NCI-H1694 (cell line): Measurements from ENCODE around the gene BORCS8.

Source experiments
- DNase-seq: peaks from one replicate; lab custom pipeline; 2025; lab: John Stamatoyannopoulos, UW

The BORCS8 gene

DNA sequence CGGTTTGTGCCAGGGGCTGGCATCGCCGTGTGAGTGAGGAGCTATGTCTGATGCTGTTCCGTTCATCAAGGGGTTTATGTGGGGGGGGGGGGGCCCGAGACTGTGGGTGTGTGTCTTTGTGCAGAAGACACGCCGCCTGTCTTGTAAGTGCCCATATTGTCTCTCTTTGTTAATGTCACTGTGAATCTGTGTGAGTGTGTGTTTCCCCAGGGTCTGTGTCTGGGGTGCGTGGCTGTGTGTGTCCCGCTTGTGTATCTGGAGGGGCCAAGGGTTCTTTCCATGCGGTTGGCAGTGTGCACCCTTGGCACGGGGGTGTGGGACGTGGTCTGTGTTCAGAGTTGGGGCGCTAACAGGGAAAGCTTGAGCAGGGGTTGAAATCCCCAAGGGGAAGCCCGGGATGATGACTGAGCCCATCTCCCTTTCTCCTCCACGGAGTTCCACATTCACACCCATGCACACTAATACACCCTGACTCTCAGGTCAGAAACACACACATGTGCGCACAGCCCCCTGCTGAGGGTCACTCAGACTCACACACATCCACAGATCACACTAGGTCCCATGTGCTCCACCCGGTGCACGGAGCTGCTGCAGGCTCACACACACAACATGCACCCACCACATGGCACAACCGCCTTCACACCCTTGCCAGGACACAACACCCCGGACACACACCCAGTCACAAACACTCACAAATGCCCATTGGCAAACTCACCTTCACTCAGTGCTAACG lies 21.6 kb upstream of the BORCS8 start:
- no peak for DNase-seq

- no peak for DNase-seq
Measured at GRCh38 chr19:19212916-19213315, 21.0 kb upstream of the BORCS8 start.

GRCh38 chr19:19211499-19212420 lies 19.8 kb upstream of the BORCS8 start, which contains the start of gene NCAN:
Gene NCAN, plus strand, starts transcription at chr19:19211958. Its CDS starts 4,996 bp downstream, at chr19:19216954.
- peak; percentile 49 for DNase-seq

DNA sequence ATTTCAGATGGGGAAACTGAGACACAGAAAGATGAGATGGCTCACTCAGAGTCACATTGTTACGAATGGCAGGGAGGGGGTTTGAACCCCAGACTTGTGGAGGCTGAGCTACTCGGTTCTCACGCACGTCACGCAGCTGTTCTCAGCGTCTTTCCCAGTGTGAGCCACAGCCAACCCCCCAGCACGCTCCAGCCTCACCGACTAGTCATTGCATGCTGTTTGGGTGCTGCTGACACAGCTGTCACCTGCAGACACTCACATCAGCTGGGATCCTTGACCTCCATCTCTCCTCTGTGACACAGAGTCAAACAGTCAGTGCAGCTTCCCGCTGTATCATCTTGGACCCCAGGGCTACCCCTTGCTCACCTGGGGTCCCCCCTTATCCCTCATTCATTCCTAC lies 17.4 kb upstream of the BORCS8 start:
- DNase-seq: peak; percentile 19

GRCh38 chr19:19207637-19208572 lies 16.0 kb upstream of the BORCS8 start:
- DNase-seq: no peak

DNA sequence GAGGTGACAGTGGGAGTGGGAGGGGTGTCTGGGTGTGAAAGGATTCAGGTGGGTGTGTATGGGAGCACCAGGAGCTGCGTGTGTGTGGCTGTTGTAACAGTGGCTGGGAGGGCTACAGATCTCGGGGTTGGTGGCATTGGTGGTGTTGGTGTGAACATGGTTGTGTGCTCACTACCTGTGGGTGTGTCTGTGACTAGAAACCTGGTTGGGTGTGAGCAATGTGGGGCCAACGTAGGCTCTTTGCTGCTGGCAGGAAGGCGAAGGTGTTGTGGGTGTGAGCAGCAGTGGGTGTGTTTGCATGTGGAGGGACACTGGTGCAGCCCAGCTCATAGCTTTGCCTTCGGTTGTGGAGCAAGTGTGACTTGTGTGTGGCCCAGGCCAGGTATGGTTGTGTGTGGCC lies 15.0 kb upstream of the BORCS8 start:
- no peak for DNase-seq

DNA sequence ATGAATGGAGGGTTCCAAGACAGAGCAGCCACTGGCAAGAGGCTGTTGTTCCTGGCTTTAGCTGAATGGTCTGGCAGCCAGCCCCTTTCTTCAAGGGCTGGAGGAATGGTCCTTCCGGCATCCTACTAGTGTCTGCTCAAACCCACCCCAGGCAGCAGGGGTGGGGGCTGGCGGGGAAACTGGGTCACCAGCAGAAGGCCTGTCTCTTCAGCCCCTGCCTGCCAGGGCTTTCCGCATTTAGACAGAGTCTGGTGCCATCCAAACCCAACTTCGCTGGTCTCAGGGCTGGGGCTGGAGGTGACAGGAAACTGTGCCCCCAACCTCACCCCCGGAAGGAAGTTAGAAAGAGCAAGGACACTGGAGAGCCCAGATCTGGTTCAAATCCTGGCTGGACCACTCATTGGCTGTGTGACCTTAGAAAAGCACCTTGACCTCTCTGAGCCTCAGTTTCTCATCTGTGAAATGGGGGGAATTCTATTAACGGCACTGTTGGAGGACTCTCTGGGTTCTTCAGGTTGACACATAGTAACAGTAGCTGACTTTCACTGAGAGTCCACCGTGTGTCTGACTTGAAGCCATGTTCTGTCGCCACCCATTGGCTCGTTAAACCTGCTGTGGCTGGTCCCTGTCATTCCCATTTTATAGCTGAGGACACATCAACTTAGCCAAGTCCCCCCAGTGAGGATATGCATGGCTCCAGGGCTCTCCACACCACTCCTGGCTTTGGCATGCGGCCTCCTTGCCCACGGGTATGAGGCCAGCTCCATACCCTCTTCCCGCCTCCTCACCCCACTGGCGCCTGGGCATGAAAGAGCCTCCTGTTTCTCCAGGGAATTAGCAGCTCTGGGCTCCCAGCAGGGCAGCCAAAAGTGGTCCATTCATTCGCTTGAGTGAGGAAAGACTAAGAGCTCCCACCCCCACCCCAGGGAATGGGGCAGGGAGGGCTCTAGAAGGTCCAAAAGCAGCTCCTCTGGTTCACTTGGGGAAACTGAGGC lies 13.8 kb upstream of the BORCS8 start:
- no peak for DNase-seq

- no peak for DNase-seq
Measured at GRCh38 chr19:19204181-19204580, 12.2 kb upstream of the BORCS8 start.

- DNase-seq: peak; percentile 95
Measured at GRCh38 chr19:19203012-19203856, 11.3 kb upstream of the BORCS8 start, which contains the start of gene NR2C2AP. Gene NR2C2AP, minus strand, starts transcription at chr19:19203414. Its CDS starts 354 bp downstream, at chr19:19203060.

- no peak for DNase-seq
Measured at GRCh38 chr19:19202707-19203011, 10.7 kb upstream of the BORCS8 start.

DNA sequence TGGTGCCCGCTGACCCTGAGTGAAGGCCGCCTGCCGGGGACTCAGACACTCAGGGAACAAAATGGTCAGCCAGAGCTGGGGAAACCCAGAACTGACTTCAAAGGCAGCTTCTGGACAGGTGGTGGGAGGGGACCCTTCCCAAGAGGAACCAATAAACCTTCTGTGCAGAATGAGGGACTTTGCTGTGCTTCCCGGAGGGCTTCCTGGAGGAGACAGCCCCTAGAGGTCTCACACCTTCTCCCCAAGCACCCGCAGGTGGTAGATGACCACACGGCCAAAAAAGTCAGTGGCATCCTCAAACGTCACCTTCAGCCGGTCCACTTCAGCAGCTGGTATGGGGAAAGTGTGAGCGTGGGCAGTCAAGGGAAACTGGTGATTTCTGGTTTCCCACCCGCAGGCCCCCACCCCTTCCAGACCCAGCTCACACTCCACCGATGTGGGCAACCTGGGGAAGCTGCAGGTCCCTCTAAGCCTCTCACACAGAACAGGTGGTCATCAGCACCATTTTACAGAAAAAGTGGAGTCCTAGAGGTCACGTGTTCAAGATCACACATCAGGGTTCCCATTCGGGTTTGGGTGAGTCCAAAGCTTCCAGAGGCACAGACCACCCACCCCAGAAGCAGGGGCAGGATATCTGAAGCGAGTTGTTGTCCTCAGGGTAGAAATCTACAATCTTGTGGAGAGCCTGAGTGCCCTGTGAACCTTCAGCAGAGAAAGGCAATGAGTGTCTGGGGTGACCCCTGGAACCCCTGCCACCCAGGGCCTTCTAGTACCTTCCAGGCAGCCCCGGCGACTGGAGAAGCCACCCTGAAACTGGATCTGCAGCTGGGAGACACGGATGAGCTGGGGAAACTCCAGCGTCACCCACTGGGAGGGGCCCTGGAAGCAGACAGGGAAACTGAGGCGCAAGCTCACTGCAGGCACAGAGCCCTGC lies 10.0 kb upstream of the BORCS8 start:
- no peak for DNase-seq

- no peak for DNase-seq
Measured at GRCh38 chr19:19193926-19194325, 2.0 kb upstream of the BORCS8 start.

DNA sequence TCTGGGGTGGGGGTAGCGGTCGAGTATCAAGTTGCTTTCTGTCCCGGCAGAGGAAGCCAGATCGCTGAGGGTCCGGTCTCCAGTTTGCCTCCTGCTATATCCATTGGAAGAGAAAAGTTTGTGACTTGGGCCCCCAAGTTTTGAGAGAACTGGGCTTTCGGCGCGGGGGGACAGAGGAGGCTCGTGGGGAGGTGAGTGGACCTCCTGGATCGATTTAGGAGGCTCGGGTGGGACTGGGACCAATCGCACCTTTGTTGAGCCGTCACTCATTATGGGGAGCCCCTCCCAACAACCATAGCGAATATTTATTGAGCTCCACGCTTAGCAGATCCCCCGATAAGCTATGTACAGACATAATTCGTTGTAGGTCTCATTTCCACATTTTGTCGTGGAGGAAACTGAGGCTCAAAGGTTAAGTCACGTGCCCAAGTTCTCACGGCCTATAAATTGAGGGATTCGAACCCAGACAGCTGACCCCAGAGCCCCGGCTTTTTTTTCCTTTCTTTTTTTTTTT lies 1.0 kb upstream of the BORCS8 start:
- no peak for DNase-seq

DNA sequence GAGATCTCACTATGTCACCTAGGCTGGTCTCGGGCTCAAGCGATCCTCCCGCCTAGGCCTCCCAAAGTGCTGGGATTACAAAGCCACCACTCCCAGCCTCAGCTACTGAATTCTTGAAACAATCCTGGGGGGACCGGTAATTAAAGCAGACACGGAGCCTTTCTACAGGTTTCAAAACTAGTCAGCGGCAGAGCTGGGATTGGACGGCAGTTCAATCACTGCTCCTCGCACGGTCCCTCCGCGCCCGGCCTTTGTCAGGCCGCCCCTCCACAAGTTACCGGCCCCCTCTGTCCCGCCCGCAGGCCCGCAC lies 229 bp downstream of the BORCS8 start:
- DNase-seq: no peak

DNA sequence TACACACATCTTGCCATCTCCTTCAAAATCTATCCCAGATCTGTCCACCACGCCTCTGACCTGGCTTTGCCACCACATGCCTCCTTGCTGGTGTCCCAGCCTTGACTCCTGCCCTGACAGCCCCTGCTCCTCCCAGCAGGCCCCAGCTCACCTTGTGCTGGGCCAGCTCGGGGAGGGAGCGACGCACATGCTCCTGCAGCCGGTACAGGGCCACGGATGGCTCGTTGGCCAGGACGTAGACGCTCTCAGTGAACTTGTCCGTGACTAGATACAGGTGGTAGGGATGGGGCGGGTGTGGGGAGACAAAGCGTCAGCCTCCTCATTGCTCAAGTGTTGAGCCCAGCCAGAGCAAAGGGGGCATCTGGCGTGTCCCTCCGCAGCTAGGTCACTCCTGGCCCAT lies 5.2 kb downstream of the BORCS8 start:
- no peak for DNase-seq

GRCh38 chr19:19185853-19186740 lies 5.9 kb downstream of the BORCS8 start:
- peak; percentile 18 for DNase-seq

- no peak for DNase-seq
Measured at GRCh38 chr19:19181488-19181998, 10.4 kb downstream of the BORCS8 start.
